ENCODE measurements around the gene ZNF783.
A peak's percentile ranks its signal among the peaks of the same experiment; 100 is the strongest.

DNA sequence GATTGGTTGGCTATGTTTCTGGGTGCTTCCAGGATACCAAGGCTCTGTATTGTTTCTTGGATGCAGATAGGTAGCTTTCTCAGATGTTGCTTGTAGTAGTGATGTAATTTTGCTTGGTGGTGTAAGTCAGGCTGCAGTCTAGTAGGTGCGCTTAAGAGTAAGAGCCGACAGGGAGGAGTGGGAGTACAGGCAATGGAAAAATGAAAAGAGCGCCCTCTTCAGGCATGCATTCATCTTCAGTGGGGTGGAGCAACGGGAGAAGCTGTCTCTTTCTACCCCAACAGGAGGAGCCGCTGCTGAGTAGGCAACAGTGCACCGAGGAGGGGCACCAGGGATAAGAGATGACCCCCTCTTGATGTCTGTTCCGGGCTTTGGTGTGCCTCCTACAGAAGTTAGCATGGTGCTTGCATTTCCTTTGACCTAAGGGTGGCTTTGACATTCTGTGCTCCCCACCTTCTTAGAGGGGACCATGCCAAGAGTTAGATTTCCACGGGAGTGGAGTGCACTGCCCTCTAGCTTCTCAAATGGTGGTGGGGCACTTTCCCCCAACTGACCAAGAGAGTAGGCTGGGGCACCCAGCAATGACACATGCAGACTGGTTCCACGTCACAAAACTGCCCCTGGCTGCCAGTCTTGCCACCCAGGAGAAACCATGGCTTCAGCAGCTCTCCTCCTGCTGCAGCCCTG is 56.1 kb downstream of the ZNF783 start:
- TF ChIP-seq, protein P1, sequence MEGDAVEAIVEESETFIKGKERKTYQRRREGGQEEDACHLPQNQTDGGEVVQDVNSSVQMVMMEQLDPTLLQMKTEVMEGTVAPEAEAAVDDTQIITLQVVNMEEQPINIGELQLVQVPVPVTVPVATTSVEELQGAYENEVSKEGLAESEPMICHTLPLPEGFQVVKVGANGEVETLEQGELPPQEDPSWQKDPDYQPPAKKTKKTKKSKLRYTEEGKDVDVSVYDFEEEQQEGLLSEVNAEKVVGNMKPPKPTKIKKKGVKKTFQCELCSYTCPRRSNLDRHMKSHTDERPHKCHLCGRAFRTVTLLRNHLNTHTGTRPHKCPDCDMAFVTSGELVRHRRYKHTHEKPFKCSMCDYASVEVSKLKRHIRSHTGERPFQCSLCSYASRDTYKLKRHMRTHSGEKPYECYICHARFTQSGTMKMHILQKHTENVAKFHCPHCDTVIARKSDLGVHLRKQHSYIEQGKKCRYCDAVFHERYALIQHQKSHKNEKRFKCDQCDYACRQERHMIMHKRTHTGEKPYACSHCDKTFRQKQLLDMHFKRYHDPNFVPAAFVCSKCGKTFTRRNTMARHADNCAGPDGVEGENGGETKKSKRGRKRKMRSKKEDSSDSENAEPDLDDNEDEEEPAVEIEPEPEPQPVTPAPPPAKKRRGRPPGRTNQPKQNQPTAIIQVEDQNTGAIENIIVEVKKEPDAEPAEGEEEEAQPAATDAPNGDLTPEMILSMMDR (IDR thresholded peaks at IDR 0.05; ENCODE audit: control extremely low read depth in 1 of 3, insufficient read depth in 1 of 3, low read depth in 1 of 3, low read length in 3 of 3), result peak; percentile 73 to 99 (median 96)
- TF ChIP-seq, protein P2, sequence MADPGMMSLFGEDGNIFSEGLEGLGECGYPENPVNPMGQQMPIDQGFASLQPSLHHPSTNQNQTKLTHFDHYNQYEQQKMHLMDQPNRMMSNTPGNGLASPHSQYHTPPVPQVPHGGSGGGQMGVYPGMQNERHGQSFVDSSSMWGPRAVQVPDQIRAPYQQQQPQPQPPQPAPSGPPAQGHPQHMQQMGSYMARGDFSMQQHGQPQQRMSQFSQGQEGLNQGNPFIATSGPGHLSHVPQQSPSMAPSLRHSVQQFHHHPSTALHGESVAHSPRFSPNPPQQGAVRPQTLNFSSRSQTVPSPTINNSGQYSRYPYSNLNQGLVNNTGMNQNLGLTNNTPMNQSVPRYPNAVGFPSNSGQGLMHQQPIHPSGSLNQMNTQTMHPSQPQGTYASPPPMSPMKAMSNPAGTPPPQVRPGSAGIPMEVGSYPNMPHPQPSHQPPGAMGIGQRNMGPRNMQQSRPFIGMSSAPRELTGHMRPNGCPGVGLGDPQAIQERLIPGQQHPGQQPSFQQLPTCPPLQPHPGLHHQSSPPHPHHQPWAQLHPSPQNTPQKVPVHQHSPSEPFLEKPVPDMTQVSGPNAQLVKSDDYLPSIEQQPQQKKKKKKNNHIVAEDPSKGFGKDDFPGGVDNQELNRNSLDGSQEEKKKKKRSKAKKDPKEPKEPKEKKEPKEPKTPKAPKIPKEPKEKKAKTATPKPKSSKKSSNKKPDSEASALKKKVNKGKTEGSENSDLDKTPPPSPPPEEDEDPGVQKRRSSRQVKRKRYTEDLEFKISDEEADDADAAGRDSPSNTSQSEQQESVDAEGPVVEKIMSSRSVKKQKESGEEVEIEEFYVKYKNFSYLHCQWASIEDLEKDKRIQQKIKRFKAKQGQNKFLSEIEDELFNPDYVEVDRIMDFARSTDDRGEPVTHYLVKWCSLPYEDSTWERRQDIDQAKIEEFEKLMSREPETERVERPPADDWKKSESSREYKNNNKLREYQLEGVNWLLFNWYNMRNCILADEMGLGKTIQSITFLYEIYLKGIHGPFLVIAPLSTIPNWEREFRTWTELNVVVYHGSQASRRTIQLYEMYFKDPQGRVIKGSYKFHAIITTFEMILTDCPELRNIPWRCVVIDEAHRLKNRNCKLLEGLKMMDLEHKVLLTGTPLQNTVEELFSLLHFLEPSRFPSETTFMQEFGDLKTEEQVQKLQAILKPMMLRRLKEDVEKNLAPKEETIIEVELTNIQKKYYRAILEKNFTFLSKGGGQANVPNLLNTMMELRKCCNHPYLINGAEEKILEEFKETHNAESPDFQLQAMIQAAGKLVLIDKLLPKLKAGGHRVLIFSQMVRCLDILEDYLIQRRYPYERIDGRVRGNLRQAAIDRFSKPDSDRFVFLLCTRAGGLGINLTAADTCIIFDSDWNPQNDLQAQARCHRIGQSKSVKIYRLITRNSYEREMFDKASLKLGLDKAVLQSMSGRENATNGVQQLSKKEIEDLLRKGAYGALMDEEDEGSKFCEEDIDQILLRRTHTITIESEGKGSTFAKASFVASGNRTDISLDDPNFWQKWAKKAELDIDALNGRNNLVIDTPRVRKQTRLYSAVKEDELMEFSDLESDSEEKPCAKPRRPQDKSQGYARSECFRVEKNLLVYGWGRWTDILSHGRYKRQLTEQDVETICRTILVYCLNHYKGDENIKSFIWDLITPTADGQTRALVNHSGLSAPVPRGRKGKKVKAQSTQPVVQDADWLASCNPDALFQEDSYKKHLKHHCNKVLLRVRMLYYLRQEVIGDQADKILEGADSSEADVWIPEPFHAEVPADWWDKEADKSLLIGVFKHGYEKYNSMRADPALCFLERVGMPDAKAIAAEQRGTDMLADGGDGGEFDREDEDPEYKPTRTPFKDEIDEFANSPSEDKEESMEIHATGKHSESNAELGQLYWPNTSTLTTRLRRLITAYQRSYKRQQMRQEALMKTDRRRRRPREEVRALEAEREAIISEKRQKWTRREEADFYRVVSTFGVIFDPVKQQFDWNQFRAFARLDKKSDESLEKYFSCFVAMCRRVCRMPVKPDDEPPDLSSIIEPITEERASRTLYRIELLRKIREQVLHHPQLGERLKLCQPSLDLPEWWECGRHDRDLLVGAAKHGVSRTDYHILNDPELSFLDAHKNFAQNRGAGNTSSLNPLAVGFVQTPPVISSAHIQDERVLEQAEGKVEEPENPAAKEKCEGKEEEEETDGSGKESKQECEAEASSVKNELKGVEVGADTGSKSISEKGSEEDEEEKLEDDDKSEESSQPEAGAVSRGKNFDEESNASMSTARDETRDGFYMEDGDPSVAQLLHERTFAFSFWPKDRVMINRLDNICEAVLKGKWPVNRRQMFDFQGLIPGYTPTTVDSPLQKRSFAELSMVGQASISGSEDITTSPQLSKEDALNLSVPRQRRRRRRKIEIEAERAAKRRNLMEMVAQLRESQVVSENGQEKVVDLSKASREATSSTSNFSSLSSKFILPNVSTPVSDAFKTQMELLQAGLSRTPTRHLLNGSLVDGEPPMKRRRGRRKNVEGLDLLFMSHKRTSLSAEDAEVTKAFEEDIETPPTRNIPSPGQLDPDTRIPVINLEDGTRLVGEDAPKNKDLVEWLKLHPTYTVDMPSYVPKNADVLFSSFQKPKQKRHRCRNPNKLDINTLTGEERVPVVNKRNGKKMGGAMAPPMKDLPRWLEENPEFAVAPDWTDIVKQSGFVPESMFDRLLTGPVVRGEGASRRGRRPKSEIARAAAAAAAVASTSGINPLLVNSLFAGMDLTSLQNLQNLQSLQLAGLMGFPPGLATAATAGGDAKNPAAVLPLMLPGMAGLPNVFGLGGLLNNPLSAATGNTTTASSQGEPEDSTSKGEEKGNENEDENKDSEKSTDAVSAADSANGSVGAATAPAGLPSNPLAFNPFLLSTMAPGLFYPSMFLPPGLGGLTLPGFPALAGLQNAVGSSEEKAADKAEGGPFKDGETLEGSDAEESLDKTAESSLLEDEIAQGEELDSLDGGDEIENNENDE (IDR thresholded peaks at IDR 0.05; ENCODE audit: insufficient replicate concordance, low read length), result no peak
- TF ChIP-seq, protein P3, sequence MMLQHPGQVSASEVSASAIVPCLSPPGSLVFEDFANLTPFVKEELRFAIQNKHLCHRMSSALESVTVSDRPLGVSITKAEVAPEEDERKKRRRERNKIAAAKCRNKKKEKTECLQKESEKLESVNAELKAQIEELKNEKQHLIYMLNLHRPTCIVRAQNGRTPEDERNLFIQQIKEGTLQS (IDR thresholded peaks at IDR 0.05; ENCODE audit: insufficient read depth, low read depth, low read length), result no peak
- TF ChIP-seq POLR2A (IDR thresholded peaks at IDR 0.05; ENCODE audit: control extremely low read depth in 1 of 2, low read depth in 2 of 2, low read length in 2 of 2) (no peak), EGR1 (IDR thresholded peaks at IDR 0.05; ENCODE audit: borderline replicate concordance, low read depth, low read length) (0 out of 2 replicates have a peak, but pooled peaks have one; percentile 14), CBX8 (IDR thresholded peaks at IDR 0.05; ENCODE audit: borderline replicate concordance, low read depth, low read length) (no peak), SIX5 (IDR thresholded peaks at IDR 0.05; ENCODE audit: low read depth, low read length) (no peak), GABPA (IDR thresholded peaks at IDR 0.05; ENCODE audit: borderline replicate concordance, insufficient read depth, low read length) (no peak)

All from H1 (cell line).